HCT116 (cell line): Measurements from ENCODE around the gene CMIP. TPM values are rescaled to one million over a fixed set of nuclear protein-coding genes. Genes with fewer than 3 reads are reported as not detected.

ENCODE experiments used
- ATAC-seq: fragments of 200-7000 bp; cut with Tn5 transposase; 2 replicates; pipeline ENCODE4 v1.9.1; 2020; ENCODE audit warnings: mild to moderate bottlenecking, moderate library complexity
- BruUV-seq: library from RNA; stranded (reverse); fragments of 400-500 nt; replicated peaks from 2 replicates; lab custom pipeline; 2021; lab: Mats Ljungman, UMichigan
- CTCF ChIA-PET: fragments of 300-600 bp; sonication (Branson Sonifier 250); formaldehyde crosslinking; loops from one replicate; lab custom pipeline; 2021; ENCODE audit warnings: antibody characterized with exemption; lab: Charles Lee
- POLR2A ChIA-PET: fragments of 300-600, 350-600 bp; sonication (Branson Sonifier 250); formaldehyde crosslinking; loops from one replicate; lab custom pipeline; 2021; ENCODE audit warnings: antibody characterized with exemption; lab: Charles Lee
- RAD21 ChIA-PET, 2 experiments: fragments of 300-600 bp; sonication (Branson Sonifier 250); formaldehyde crosslinking; loops; one replicate each; lab custom pipeline; 2023; ENCODE audit warnings: low total read pairs in 2 of 2; ENCODE audit not compliant: uncharacterized antibody in 2 of 2, unreplicated experiment in 2 of 2, low non-redundant PET in 1 of 2; lab: Charles Lee
- DNase-seq: peaks from one replicate; pipeline ENCODE4 v3.0.0-alpha.2; 2010; ENCODE audit warnings: low read depth, low spot score
- H2AFZ ChIP-seq: fragments of 200-600 bp; shearing (Covaris generic), sonication (generic); 2 replicates; pipeline ENCODE4 v1.6.1; 2017; ENCODE audit warnings: low read depth, mixed run types, mixed read lengths, antibody characterized with exemption, low read length; ENCODE audit not compliant: poor library complexity, severe bottlenecking
- H3K27ac ChIP-seq: 2 replicates; pipeline ENCODE4 v1.5.1; 2012; ENCODE audit warnings: low read depth, low read length
- H3K27me3 ChIP-seq: fragments of 200-600 bp; sonication (generic); 2 replicates; pipeline ENCODE4 v1.6.1; 2016; ENCODE audit warnings: mixed run types, low read length, mixed read lengths; ENCODE audit not compliant: insufficient read depth
- H3K36me3 ChIP-seq, 2 experiments: fragments of 200-500 bp in 1 of 2; fragments of 200-600 bp in 1 of 2; sonication (Bioruptor generic) in 1 of 2; sonication (generic) in 1 of 2; 2 replicates each; pipeline versions ENCODE4 v1.5.1 to v1.6.1; 2014 to 2016; ENCODE audit warnings: low read length in 2 of 2, inconsistent platforms in 1 of 2, mixed read lengths in 1 of 2, mixed run types in 1 of 2; ENCODE audit not compliant: insufficient read depth in 2 of 2, control insufficient read depth in 1 of 2
- H3K4me1 ChIP-seq, 2 experiments: fragments of 200-600 bp in 1 of 2; sonication (generic) in 1 of 2; 2 replicates each; pipeline versions ENCODE4 v1.5.1 to v1.6.1; 2012 to 2017; ENCODE audit warnings: low read length in 2 of 2, inconsistent platforms in 1 of 2, mild to moderate bottlenecking in 1 of 2, mixed read lengths in 1 of 2, mixed run types in 1 of 2, moderate library complexity in 1 of 2; ENCODE audit not compliant: insufficient read depth in 2 of 2, control insufficient read depth in 1 of 2
- H3K4me2 ChIP-seq: fragments of 200-600 bp; sonication (generic); 2 replicates; pipeline ENCODE4 v1.6.1; 2017; ENCODE audit warnings: mixed run types, low read length, mixed read lengths
- H3K4me3 ChIP-seq, 2 experiments: fragments of 200-600 bp in 1 of 2; sonication (generic) in 1 of 2; replicated peaks in 1 of 2; 2 replicates each; pipeline ENCODE4 v1.5.1; 2011 to 2016; ENCODE audit warnings: low read length in 2 of 2, control low read depth in 1 of 2, low read depth in 1 of 2, mild to moderate bottlenecking in 1 of 2, mixed read lengths in 1 of 2, mixed run types in 1 of 2
- H3K79me2 ChIP-seq: fragments of 200-600 bp; sonication (generic); 2 replicates; pipeline ENCODE4 v1.6.1; 2017; ENCODE audit warnings: mild to moderate bottlenecking, mixed run types, low read length, moderate library complexity, mixed read lengths; ENCODE audit not compliant: insufficient read depth
- H3K9ac ChIP-seq: fragments of 200-600 bp; sonication (generic); 2 replicates; pipeline ENCODE4 v1.6.1; 2016; ENCODE audit warnings: low read length, mixed read lengths
- H3K9me2 ChIP-seq: fragments of 200-600 bp; sonication (generic), shearing (Covaris generic); 2 replicates; pipeline ENCODE4 v1.6.1; 2017; ENCODE audit warnings: mixed run types, mild to moderate bottlenecking, moderate library complexity; ENCODE audit not compliant: insufficient read depth
- H3K9me3 ChIP-seq, 2 experiments: fragments of 200-500 bp in 1 of 2; fragments of 200-600 bp in 1 of 2; sonication (Bioruptor generic) in 1 of 2; sonication (generic) in 1 of 2; 2 replicates each; pipeline ENCODE4 v1.6.1; 2014 to 2017; ENCODE audit warnings: low read length in 2 of 2, mixed read lengths in 2 of 2, inconsistent platforms in 1 of 2, low read depth in 1 of 2, mild to moderate bottlenecking in 1 of 2, mixed run types in 1 of 2, moderate library complexity in 1 of 2; ENCODE audit not compliant: control insufficient read depth in 1 of 2, insufficient read depth in 1 of 2
- H4K20me1 ChIP-seq: fragments of 200-600 bp; sonication (generic), shearing (Covaris generic); 2 replicates; pipeline ENCODE4 v1.6.1; 2017; ENCODE audit warnings: mixed run types, mild to moderate bottlenecking, moderate library complexity; ENCODE audit not compliant: insufficient read depth
- CBX3 ChIP-seq: IDR thresholded peaks from 2 replicates; pipeline ENCODE4 v1.6.1; 2012; ENCODE audit warnings: low read depth
- CEBPB ChIP-seq: IDR thresholded peaks from 2 replicates; pipeline ENCODE4 v1.6.1; 2012; ENCODE audit warnings: low read depth
- EGR1 ChIP-seq: IDR thresholded peaks from 2 replicates; pipeline ENCODE4 v1.6.1; 2012; ENCODE audit warnings: low read depth
- ELF1 ChIP-seq: IDR thresholded peaks from 2 replicates; pipeline ENCODE4 v1.6.1; 2012; ENCODE audit warnings: low read depth, borderline replicate concordance
- EZH2 ChIP-seq: fragments of 200-600 bp; sonication (generic); IDR thresholded peaks from 2 replicates; pipeline ENCODE4 v1.6.1; 2017; ENCODE audit warnings: antibody characterized with exemption, mixed run types
- EZH2phosphoT487 ChIP-seq: fragments of 200-600 bp; IDR thresholded peaks from 2 replicates; pipeline ENCODE4 v1.6.1; 2018; ENCODE audit warnings: antibody characterized with exemption, borderline replicate concordance
- JUND ChIP-seq: IDR thresholded peaks from 2 replicates; pipeline ENCODE4 v1.6.1; 2012
- POLR2A ChIP-seq: IDR thresholded peaks from 2 replicates; pipeline ENCODE4 v1.7.0; 2011; ENCODE audit warnings: borderline replicate concordance; ENCODE audit not compliant: insufficient read depth, insufficient read length; ENCODE audit errors: extremely low read depth
- POLR2AphosphoS5 ChIP-seq: IDR thresholded peaks from 2 replicates; pipeline ENCODE4 v1.6.1; 2011; ENCODE audit warnings: mild to moderate bottlenecking, low read depth, low read length, moderate library complexity
- RAD21 ChIP-seq: IDR thresholded peaks from 2 replicates; pipeline ENCODE4 v1.6.1; 2012; ENCODE audit warnings: low read depth, mild to moderate bottlenecking
- SP1 ChIP-seq: IDR thresholded peaks from 2 replicates; pipeline ENCODE4 v1.6.1; 2012; ENCODE audit warnings: low read depth
- SRF ChIP-seq: IDR thresholded peaks from 2 replicates; pipeline ENCODE4 v1.6.1; 2012; ENCODE audit warnings: low read depth
- YY1 ChIP-seq: IDR thresholded peaks from 2 replicates; pipeline ENCODE4 v1.6.1; 2011; ENCODE audit warnings: low read length, low read depth, moderate library complexity, mild to moderate bottlenecking; ENCODE audit not compliant: insufficient replicate concordance; ENCODE audit errors: extremely low read depth
- ZNF274 ChIP-seq: fragments of 200-500 bp; sonication (Bioruptor generic); IDR thresholded peaks from 2 replicates; pipeline ENCODE4 v1.6.1; 2014; ENCODE audit warnings: mild to moderate bottlenecking, low read depth, low read length, inconsistent platforms
- intact Hi-C: fragments of 100-400 bp; cut with micrococcal nuclease; formaldehyde crosslinking; loops from 2 replicates; pipeline ENCODE4 v1.10.0; 2022
- total RNA-seq: library from RNA; stranded (reverse); gene quantifications from one replicate; pipeline ENCODE4 v1.2.1, GENCODE V29; 2021; ENCODE audit not compliant: unreplicated experiment
- TF ChIP-seq, protein P1 (sequence below), 3 experiments: fragments of 200-600 bp in 1 of 3; sonication (generic) in 1 of 3; IDR thresholded peaks in 2 of 3; conservative IDR thresholded peaks in 1 of 3; 2 replicates each; pipeline ENCODE4 v1.5.1; 2012 to 2017; ENCODE audit warnings: low read depth in 2 of 3, low read length in 2 of 3, antibody characterized with exemption in 1 of 3, borderline replicate concordance in 1 of 3, control low read depth in 1 of 3, mild to moderate bottlenecking in 1 of 3, mixed read lengths in 1 of 3, mixed run types in 1 of 3, moderate library complexity in 1 of 3; ENCODE audit not compliant: insufficient read depth in 1 of 3
- TF ChIP-seq, protein P2 (sequence below): IDR thresholded peaks from 2 replicates; pipeline ENCODE4 v1.6.1; 2012; ENCODE audit warnings: low read depth

The CMIP gene
- total RNA-seq, 1 experiment from 2014 or later = 64.6 TPM

DNA sequence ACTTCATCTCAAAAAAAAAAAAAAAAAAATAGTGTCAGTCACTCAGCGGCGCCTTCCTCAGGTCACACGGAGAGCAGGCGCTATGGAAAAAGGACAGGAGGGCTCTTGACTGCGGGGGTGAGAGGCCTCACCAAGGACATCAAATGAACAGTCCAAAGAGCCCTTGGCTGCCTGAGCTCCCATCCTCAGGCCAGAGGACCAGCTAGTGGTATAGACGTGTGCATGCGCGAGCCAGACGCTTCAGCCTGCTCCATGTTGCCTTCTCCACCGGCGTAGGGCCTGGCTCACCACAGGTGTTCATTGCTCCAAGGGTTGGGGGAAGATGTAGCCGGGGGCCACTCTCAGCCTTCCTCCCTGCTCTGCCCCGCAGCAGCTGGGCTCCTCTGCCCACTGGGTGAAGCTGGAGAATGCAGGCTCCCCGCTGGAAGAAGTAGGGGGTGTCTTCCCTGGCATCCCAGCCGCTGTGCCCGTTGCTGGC lies 268.7 kb downstream of the CMIP start:
- Histone ChIP-seq H2AFZ (no peak overlapping the region), H3K4me2 (no peak overlapping the region), H3K4me3 (no peak overlapping the region), H3K27me3 (no peaks in the 10 kb centered on the region), H3K36me3 (peaks cover 5% of the 10 kb centered on the region in 2 experiments; a peak in 3 of 4 replicates), H3K79me2 (no peaks in the 10 kb centered on the region), H3K4me1 (peaks cover 31 to 60% of the 10 kb centered on the region in 2 experiments), H4K20me1 (0 out of 2 replicates have a peak, but pooled peaks cover 3% of the 10 kb centered on the region), H3K9ac (no peak overlapping the region), H3K27ac (no peak overlapping the region), H3K9me3 (no peaks in the 10 kb centered on the region), H3K9me2 (no peaks in the 10 kb centered on the region)
- ChIA-PET POLR2A (no interaction called here), RAD21 (no interaction called here), CTCF (interaction anchor here (0.6 to 2.7 kb wide), 2 partner anchors 17 to 311 kb away, joined by 4 to 8 read pairs; no protein-coding TSS in a partner anchor)
- no TSS peak for BruUV-seq
- TF ChIP-seq ZNF274 (no peak), EGR1 (no peak), CEBPB (no peak), POLR2AphosphoS5 (no peak), CBX3 (no peak), POLR2A (no peak)
- TF ChIP-seq, protein P1, sequence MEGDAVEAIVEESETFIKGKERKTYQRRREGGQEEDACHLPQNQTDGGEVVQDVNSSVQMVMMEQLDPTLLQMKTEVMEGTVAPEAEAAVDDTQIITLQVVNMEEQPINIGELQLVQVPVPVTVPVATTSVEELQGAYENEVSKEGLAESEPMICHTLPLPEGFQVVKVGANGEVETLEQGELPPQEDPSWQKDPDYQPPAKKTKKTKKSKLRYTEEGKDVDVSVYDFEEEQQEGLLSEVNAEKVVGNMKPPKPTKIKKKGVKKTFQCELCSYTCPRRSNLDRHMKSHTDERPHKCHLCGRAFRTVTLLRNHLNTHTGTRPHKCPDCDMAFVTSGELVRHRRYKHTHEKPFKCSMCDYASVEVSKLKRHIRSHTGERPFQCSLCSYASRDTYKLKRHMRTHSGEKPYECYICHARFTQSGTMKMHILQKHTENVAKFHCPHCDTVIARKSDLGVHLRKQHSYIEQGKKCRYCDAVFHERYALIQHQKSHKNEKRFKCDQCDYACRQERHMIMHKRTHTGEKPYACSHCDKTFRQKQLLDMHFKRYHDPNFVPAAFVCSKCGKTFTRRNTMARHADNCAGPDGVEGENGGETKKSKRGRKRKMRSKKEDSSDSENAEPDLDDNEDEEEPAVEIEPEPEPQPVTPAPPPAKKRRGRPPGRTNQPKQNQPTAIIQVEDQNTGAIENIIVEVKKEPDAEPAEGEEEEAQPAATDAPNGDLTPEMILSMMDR (IDR thresholded peaks at IDR 0.05 in 2 of 3, conservative IDR thresholded peaks at IDR 0.05 in 1 of 3; ENCODE audit: borderline replicate concordance in 1 of 3, insufficient read depth in 1 of 3, low read depth in 2 of 3, low read length in 2 of 3) = peak in 1 of 3 experiments; percentile 36; a peak in 2 of 6 replicates
- DNase-seq (no peak), ATAC-seq (no peak)
- intact Hi-C loops = no loop called here

DNA sequence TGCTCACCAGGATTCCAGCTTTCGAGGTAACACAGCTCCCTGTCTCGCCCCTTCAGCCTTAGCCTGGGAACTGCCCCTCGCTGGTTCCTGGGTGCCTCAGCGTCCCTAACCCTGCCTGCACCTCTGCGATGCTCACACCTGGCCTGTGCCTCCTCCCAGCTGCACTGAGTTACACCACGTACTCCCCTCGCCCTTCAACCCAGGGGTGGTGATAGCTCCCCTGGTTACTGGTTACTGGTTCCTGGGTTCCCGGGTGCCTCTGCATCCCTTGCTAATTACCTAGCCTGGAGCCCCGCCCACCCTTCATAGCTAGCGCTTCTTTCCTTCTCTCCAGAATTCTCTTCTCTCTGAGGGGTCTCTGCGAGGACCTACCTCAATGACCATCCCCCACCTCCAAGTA lies 269.2 kb downstream of the CMIP start:
- ChIA-PET RAD21 (no interaction called here), CTCF (interaction anchor here (2.7 kb wide), 1 partner anchor 16 kb away, joined by 8 read pairs; no protein-coding TSS in a partner anchor), POLR2A (no interaction called here)
- H3K4me1 ChIP-seq = peaks cover 28 to 55% of the 10 kb centered on the region in 2 experiments
- no peaks in the 10 kb centered on the region for H3K9me3 ChIP-seq
- no peak overlapping the region for H3K4me2 ChIP-seq
- H3K4me3 ChIP-seq = no peak overlapping the region
- H3K79me2 ChIP-seq = no peaks in the 10 kb centered on the region
- ATAC-seq (no peak), DNase-seq (no peak)
- no peak overlapping the region for H2AFZ ChIP-seq
- peaks cover under 1 to 3% of the 10 kb centered on the region in 2 experiments; a peak in 2 of 4 replicates for H3K36me3 ChIP-seq
- H3K27me3 ChIP-seq = no peaks in the 10 kb centered on the region
- no peaks in the 10 kb centered on the region for H3K9me2 ChIP-seq
- H3K27ac ChIP-seq = no peak overlapping the region
- no TSS peak for BruUV-seq
- intact Hi-C loops = no loop called here
- no peak overlapping the region for H3K9ac ChIP-seq
- 0 out of 2 replicates have a peak, but pooled peaks cover 3% of the 10 kb centered on the region for H4K20me1 ChIP-seq
- TF ChIP-seq SRF = no peak
- no peak for TF ChIP-seq ZNF274
- TF ChIP-seq, protein P2, sequence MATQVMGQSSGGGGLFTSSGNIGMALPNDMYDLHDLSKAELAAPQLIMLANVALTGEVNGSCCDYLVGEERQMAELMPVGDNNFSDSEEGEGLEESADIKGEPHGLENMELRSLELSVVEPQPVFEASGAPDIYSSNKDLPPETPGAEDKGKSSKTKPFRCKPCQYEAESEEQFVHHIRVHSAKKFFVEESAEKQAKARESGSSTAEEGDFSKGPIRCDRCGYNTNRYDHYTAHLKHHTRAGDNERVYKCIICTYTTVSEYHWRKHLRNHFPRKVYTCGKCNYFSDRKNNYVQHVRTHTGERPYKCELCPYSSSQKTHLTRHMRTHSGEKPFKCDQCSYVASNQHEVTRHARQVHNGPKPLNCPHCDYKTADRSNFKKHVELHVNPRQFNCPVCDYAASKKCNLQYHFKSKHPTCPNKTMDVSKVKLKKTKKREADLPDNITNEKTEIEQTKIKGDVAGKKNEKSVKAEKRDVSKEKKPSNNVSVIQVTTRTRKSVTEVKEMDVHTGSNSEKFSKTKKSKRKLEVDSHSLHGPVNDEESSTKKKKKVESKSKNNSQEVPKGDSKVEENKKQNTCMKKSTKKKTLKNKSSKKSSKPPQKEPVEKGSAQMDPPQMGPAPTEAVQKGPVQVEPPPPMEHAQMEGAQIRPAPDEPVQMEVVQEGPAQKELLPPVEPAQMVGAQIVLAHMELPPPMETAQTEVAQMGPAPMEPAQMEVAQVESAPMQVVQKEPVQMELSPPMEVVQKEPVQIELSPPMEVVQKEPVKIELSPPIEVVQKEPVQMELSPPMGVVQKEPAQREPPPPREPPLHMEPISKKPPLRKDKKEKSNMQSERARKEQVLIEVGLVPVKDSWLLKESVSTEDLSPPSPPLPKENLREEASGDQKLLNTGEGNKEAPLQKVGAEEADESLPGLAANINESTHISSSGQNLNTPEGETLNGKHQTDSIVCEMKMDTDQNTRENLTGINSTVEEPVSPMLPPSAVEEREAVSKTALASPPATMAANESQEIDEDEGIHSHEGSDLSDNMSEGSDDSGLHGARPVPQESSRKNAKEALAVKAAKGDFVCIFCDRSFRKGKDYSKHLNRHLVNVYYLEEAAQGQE = no peak
- TF ChIP-seq YY1 = no peak
- no peak for TF ChIP-seq SP1
- TF ChIP-seq EZH2phosphoT487 = no peak
- no peak for TF ChIP-seq EZH2
- TF ChIP-seq ELF1 = no peak
- TF ChIP-seq POLR2A = no peak
- no peak for TF ChIP-seq JUND
- TF ChIP-seq RAD21 = no peak
